Omental fat pad (tissue), 4 donors: ENCODE results near the gene NFKBIL1. TPM values are rescaled to one million over a fixed set of nuclear protein-coding genes. Genes with fewer than 3 reads are reported as not detected.

Experiments used
- ATAC-seq: fragments of 150-250 bp; one replicate; pipeline ENCODE4 v1.9.1; 2016; ENCODE audit warnings: mild to moderate bottlenecking, moderate library complexity; ENCODE audit not compliant: low FRiP score
- DNase-seq: peaks from one replicate; pipeline ENCODE4 v3.0.0-alpha.2; 2019; ENCODE audit warnings: low spot score
- total RNA-seq, 4 donors: library from RNA; depleted of rRNA; stranded (reverse); fragments of >200 nt; gene quantifications; one replicate each; pipeline ENCODE4 v1.1.0, GENCODE V29; 2016
- TF ChIP-seq, protein P1 (sequence below), 3 donors: fragments of 450-650 bp; IDR thresholded peaks; one replicate each; pipeline ENCODE4 v1.5.1; 2016 to 2017; ENCODE audit warnings: antibody characterized with exemption in 3 of 3, mild to moderate bottlenecking in 3 of 3, moderate library complexity in 2 of 3

Gene NFKBIL1
- total RNA-seq, 4 donors from 2014 or later, result 11.0 to 21.6 (median 16.3) TPM

DNA sequence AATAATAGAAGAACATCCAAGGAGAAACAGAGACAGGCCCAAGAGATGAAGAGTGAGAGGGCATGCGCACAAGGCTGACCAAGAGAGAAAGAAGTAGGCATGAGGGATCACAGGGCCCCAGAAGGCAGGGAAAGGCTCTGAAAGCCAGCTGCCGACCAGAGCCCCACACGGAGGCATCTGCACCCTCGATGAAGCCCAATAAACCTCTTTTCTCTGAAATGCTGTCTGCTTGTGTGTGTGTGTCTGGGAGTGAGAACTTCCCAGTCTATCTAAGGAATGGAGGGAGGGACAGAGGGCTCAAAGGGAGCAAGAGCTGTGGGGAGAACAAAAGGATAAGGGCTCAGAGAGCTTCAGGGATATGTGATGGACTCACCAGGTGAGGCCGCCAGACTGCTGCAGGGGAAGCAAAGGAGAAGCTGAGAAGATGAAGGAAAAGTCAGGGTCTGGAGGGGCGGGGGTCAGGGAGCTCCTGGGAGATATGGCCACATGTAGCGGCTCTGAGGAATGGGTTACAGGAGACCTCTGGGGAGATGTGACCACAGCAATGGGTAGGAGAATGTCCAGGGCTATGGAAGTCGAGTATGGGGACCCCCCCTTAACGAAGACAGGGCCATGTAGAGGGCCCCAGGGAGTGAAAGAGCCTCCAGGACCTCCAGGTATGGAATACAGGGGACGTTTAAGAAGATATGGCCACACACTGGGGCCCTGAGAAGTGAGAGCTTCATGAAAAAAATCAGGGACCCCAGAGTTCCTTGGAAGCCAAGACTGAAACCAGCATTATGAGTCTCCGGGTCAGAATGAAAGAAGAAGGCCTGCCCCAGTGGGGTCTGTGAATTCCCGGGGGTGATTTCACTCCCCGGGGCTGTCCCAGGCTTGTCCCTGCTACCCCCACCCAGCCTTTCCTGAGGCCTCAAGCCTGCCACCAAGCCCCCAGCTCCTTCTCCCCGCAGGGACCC is 27.0 kb downstream of the NFKBIL1 start:
- ATAC-seq (no peak), DNase-seq (no peak)
- TF ChIP-seq, protein P1, sequence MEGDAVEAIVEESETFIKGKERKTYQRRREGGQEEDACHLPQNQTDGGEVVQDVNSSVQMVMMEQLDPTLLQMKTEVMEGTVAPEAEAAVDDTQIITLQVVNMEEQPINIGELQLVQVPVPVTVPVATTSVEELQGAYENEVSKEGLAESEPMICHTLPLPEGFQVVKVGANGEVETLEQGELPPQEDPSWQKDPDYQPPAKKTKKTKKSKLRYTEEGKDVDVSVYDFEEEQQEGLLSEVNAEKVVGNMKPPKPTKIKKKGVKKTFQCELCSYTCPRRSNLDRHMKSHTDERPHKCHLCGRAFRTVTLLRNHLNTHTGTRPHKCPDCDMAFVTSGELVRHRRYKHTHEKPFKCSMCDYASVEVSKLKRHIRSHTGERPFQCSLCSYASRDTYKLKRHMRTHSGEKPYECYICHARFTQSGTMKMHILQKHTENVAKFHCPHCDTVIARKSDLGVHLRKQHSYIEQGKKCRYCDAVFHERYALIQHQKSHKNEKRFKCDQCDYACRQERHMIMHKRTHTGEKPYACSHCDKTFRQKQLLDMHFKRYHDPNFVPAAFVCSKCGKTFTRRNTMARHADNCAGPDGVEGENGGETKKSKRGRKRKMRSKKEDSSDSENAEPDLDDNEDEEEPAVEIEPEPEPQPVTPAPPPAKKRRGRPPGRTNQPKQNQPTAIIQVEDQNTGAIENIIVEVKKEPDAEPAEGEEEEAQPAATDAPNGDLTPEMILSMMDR (IDR thresholded peaks at IDR 0.05), result no peak

DNA sequence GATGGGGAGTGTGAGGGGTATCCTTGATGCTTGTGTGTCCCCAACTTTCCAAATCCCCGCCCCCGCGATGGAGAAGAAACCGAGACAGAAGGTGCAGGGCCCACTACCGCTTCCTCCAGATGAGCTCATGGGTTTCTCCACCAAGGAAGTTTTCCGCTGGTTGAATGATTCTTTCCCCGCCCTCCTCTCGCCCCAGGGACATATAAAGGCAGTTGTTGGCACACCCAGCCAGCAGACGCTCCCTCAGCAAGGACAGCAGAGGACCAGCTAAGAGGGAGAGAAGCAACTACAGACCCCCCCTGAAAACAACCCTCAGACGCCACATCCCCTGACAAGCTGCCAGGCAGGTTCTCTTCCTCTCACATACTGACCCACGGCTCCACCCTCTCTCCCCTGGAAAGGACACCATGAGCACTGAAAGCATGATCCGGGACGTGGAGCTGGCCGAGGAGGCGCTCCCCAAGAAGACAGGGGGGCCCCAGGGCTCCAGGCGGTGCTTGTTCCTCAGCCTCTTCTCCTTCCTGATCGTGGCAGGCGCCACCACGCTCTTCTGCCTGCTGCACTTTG is 28.0 kb downstream of the NFKBIL1 start, which contains the start of gene TNF:
TNF (plus strand) TSS at position 231 of the 567 bp plus-strand sequence; CDS start at position 408, 177 bp downstream.
- TF ChIP-seq, protein P1 (IDR thresholded peaks at IDR 0.05), result no peak
- ATAC-seq, result no peak

DNA sequence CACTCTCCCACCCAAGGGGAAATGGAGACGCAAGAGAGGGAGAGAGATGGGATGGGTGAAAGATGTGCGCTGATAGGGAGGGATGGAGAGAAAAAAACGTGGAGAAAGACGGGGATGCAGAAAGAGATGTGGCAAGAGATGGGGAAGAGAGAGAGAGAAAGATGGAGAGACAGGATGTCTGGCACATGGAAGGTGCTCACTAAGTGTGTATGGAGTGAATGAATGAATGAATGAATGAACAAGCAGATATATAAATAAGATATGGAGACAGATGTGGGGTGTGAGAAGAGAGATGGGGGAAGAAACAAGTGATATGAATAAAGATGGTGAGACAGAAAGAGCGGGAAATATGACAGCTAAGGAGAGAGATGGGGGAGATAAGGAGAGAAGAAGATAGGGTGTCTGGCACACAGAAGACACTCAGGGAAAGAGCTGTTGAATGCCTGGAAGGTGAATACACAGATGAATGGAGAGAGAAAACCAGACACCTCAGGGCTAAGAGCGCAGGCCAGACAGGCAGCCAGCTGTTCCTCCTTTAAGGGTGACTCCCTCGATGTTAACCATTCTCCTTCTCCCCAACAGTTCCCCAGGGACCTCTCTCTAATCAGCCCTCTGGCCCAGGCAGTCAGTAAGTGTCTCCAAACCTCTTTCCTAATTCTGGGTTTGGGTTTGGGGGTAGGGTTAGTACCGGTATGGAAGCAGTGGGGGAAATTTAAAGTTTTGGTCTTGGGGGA is 28.7 kb downstream of the NFKBIL1 start:
- DNase-seq (no peak), ATAC-seq (no peak)
- TF ChIP-seq, protein P1 (IDR thresholded peaks at IDR 0.05), result no peak

More for the DNA sequence above, 28.0 kb downstream of the NFKBIL1 start, which contains the start of gene TNF:
- DNase-seq, result no peak

DNA sequence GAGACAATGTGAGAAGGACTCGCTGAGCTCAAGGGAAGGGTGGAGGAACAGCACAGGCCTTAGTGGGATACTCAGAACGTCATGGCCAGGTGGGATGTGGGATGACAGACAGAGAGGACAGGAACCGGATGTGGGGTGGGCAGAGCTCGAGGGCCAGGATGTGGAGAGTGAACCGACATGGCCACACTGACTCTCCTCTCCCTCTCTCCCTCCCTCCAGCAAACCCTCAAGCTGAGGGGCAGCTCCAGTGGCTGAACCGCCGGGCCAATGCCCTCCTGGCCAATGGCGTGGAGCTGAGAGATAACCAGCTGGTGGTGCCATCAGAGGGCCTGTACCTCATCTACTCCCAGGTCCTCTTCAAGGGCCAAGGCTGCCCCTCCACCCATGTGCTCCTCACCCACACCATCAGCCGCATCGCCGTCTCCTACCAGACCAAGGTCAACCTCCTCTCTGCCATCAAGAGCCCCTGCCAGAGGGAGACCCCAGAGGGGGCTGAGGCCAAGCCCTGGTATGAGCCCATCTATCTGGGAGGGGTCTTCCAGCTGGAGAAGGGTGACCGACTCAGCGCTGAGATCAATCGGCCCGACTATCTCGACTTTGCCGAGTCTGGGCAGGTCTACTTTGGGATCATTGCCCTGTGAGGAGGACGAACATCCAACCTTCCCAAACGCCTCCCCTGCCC is 29.6 kb downstream of the NFKBIL1 start:
- ATAC-seq, result no peak
- no peak for DNase-seq
- TF ChIP-seq, protein P1 (IDR thresholded peaks at IDR 0.05), result no peak

DNA sequence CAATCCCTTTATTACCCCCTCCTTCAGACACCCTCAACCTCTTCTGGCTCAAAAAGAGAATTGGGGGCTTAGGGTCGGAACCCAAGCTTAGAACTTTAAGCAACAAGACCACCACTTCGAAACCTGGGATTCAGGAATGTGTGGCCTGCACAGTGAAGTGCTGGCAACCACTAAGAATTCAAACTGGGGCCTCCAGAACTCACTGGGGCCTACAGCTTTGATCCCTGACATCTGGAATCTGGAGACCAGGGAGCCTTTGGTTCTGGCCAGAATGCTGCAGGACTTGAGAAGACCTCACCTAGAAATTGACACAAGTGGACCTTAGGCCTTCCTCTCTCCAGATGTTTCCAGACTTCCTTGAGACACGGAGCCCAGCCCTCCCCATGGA is 30.2 kb downstream of the NFKBIL1 start:
- DNase-seq (no peak), ATAC-seq (no peak)
- TF ChIP-seq, protein P1 (IDR thresholded peaks at IDR 0.05), result no peak
